Spleen (tissue), 11 donors: ENCODE measurements around the gene BACH2. TPM values are rescaled to one million over a fixed set of nuclear protein-coding genes. Genes with fewer than 3 reads are reported as not detected.

ENCODE experiments used
- DNase-seq: peaks from one replicate; pipeline ENCODE4 v3.0.0-alpha.2; 2020
- H3K27ac ChIP-seq, 8 donors: fragments of 200-600 bp; sonication (generic) in 7 of 8; 1 replicate in 4 of 8; 2 replicates in 4 of 8; pipeline versions ENCODE4 v1.5.0 to v1.8.0; 2016 to 2021; ENCODE audit warnings: inconsistent platforms in 4 of 8, mild to moderate bottlenecking in 4 of 8, moderate library complexity in 1 of 8
- H3K27me3 ChIP-seq, 7 donors: fragments of 200-600 bp; sonication (generic) in 6 of 7; replicated peaks in 1 of 7; 1 replicate in 4 of 7; 2 replicates in 3 of 7; pipeline versions ENCODE4 v1.5.0 to v1.8.0; 2016 to 2021; ENCODE audit warnings: inconsistent platforms in 3 of 7, mild to moderate bottlenecking in 1 of 7
- H3K36me3 ChIP-seq, 6 donors: fragments of 200-600 bp; sonication (generic) in 5 of 6; 1 replicate in 4 of 6; 2 replicates in 2 of 6; pipeline versions ENCODE4 v1.5.0 to v1.8.0; 2016 to 2021; ENCODE audit warnings: inconsistent platforms in 2 of 6
- H3K4me1 ChIP-seq, 6 donors: fragments of 200-600 bp; sonication (generic) in 5 of 6; 1 replicate in 3 of 6; 2 replicates in 3 of 6; pipeline versions ENCODE4 v1.5.0 to v1.8.0; 2016 to 2021; ENCODE audit warnings: inconsistent platforms in 3 of 6
- H3K4me3 ChIP-seq, 8 donors: fragments of 200-600 bp; sonication (generic) in 7 of 8; 1 replicate in 4 of 8; 2 replicates in 4 of 8; pipeline versions ENCODE4 v1.5.0 to v1.8.0; 2016 to 2021; ENCODE audit warnings: inconsistent platforms in 4 of 8, mild to moderate bottlenecking in 4 of 8, moderate library complexity in 2 of 8
- H3K9me3 ChIP-seq, 8 donors: fragments of 200-600 bp; sonication (generic) in 7 of 8; 1 replicate in 4 of 8; 2 replicates in 4 of 8; pipeline versions ENCODE4 v1.5.0 to v1.8.0; 2016 to 2021; ENCODE audit warnings: inconsistent platforms in 4 of 8
- CTCF ChIP-seq, 11 experiments: fragments of 200-600 bp in 7 of 11; fragments of 450-650 bp in 4 of 11; sonication (generic) in 4 of 11; IDR thresholded peaks in 8 of 11; conservative IDR thresholded peaks in 3 of 11; 1 replicate in 7 of 11; 2 replicates in 4 of 11; pipeline versions ENCODE4 v1.4.0 to v1.8.0; 2016 to 2021; ENCODE audit warnings: antibody characterized with exemption in 11 of 11, inconsistent platforms in 4 of 11, mild to moderate bottlenecking in 1 of 11
- POLR2A ChIP-seq, 3 donors: fragments of 450-650 bp; IDR thresholded peaks; one replicate each; pipeline ENCODE4 v1.5.1; 2017; ENCODE audit warnings: antibody characterized with exemption in 3 of 3, mild to moderate bottlenecking in 1 of 3
- POLR2AphosphoS5 ChIP-seq, 3 donors: sonication (generic); formaldehyde crosslinking; IDR thresholded peaks; one replicate each; pipeline ENCODE4 v1.5.1; 2017; ENCODE audit warnings: antibody characterized with exemption in 3 of 3
- WGBS, 5 donors: extraction: QIAGEN DNeasy Blood & Tissue Kit in 3 of 5; methylation state at CpG; one replicate each; pipeline versions ENCODE4 v1.1.5 to v1.1.7; 2013 to 2018; 5-methylcytosine and 5-hydroxymethylcytosine counted together
- intact Hi-C: fragments of 100-400 bp; cut with DNase I; formaldehyde crosslinking; loops from one replicate; pipeline ENCODE4 v1.15.0; 2023; ENCODE audit warnings: low total_unique reads
- polyA plus RNA-seq, 3 donors: library from polyadenylated mRNA; stranded (reverse); fragments of 200-250 nt; gene quantifications; one replicate each; pipeline ENCODE4 v1.2.1, GENCODE V29; 2013
- total RNA-seq, 7 donors: library from RNA; depleted of rRNA in 3 of 7; stranded (reverse); fragments of >200 nt in 3 of 7; fragmentation: NEBNext Ultra II Directional in 4 of 7; extraction: Animal tissue kit (Norgen Biotek cat#: 25700) in 4 of 7; gene quantifications; one replicate each; pipeline versions ENCODE4 v1.1.0 to v1.2.1, GENCODE V29; 2016 to 2021
- donor health status: healthy with polysubstance abuse.
- donor health status: DM: no; HTN: no; CAD: no; lungs with moderate emphysema.
- donor health status: DM: no; HTN: no; CAD: no.
- donor health status: Bipolar disorder and iron deficiency.
- donor health status: healthy.
- donor health status: DM: no; HTN: no; CAD: no.
- donor health status: DM: yes; HTN: yes; CAD: no.

BACH2 gene
- total and polyA plus RNA-seq, 10 donors: 3.0 to 53.8 (median 32.3) TPM

GRCh38 chr6:90053614-90054013 is 243.0 kb downstream of the BACH2 start:
- no peak for TF ChIP-seq CTCF (IDR thresholded peaks at IDR 0.05 in 8 of 11, conservative IDR thresholded peaks at IDR 0.05 in 3 of 11)
- no peak for TF ChIP-seq POLR2A (IDR thresholded peaks at IDR 0.05)
- TF ChIP-seq POLR2AphosphoS5 (IDR thresholded peaks at IDR 0.05): no peak
- 85 to 99% (median 90%) methylated on average over 5 of the region's 5 CpGs for WGBS, 5 donors

GRCh38 chr6:90049295-90049694 is 247.3 kb downstream of the BACH2 start:
- 60 to 81% (median 68%) methylated on average over 5 of the region's 5 CpGs for WGBS, 5 donors
- Histone ChIP-seq H3K27me3 (no peaks in the 10 kb centered on the region), H3K36me3 (no peaks in the 10 kb centered on the region), H3K4me3 (no peak overlapping the region), H3K9me3 (peaks cover 0 to 10% (median 2%) of the 10 kb centered on the region in 8 donors), H3K4me1 (peaks cover 0 to 11% (median 1%) of the 10 kb centered on the region in 6 donors), H3K27ac (no peak overlapping the region)
- intact Hi-C loops: no loop called here
- TF ChIP-seq CTCF (IDR thresholded peaks at IDR 0.05 in 8 of 11, conservative IDR thresholded peaks at IDR 0.05 in 3 of 11) (no peak), POLR2A (IDR thresholded peaks at IDR 0.05) (no peak), POLR2AphosphoS5 (IDR thresholded peaks at IDR 0.05) (no peak)
- DNase-seq: no peak

More at GRCh38 chr6:90053614-90054013, 243.0 kb downstream of the BACH2 start:
- Histone ChIP-seq H3K27ac (no peak overlapping the region), H3K4me1 (no peaks in the 10 kb centered on the region), H3K36me3 (no peaks in the 10 kb centered on the region), H3K27me3 (no peaks in the 10 kb centered on the region), H3K4me3 (no peak overlapping the region), H3K9me3 (peaks cover 0 to 24% (median 9%) of the 10 kb centered on the region in 8 donors)
- intact Hi-C loops: no loop called here
- no peak for DNase-seq

GRCh38 chr6:90048206-90048967 is 248.3 kb downstream of the BACH2 start:
- Histone ChIP-seq H3K4me3 (no peak overlapping the region), H3K27ac (no peak overlapping the region), H3K27me3 (no peaks in the 10 kb centered on the region), H3K36me3 (no peaks in the 10 kb centered on the region), H3K9me3 (peaks cover 0 to 2% (median 0%) of the 10 kb centered on the region in 8 donors), H3K4me1 (peaks cover 0 to 15% (median 2%) of the 10 kb centered on the region in 6 donors)
- WGBS, 5 donors: 78 to 89% (median 85%) methylated on average over 2 of the region's 2 CpGs
- no peak for DNase-seq
- intact Hi-C loops: no loop called here
- TF ChIP-seq POLR2A (IDR thresholded peaks at IDR 0.05): no peak

- Histone ChIP-seq H3K4me1 (peaks cover 0 to 15% (median 2%) of the 10 kb centered on the region in 6 donors), H3K27me3 (no peaks in the 10 kb centered on the region), H3K36me3 (no peaks in the 10 kb centered on the region), H3K27ac (no peak overlapping the region), H3K9me3 (no peaks in the 10 kb centered on the region), H3K4me3 (no peak overlapping the region)
- DNase-seq: no peak
- WGBS, 5 donors: 80 to 99% (median 95%) methylated on average over 2 of the region's 2 CpGs
- intact Hi-C loops: no loop called here
- TF ChIP-seq POLR2A (IDR thresholded peaks at IDR 0.05) (no peak), POLR2AphosphoS5 (IDR thresholded peaks at IDR 0.05) (no peak), CTCF (IDR thresholded peaks at IDR 0.05 in 8 of 11, conservative IDR thresholded peaks at IDR 0.05 in 3 of 11) (no peak)
These were observed 251.1 kb downstream of the BACH2 start for GRCh38 chr6:90045535-90045934.
